Smooth muscle cell (in vitro differentiated cells): ENCODE measurements around the gene DCP1A. TPM values are rescaled to one million over a fixed set of nuclear protein-coding genes. Genes with fewer than 3 reads are reported as not detected.

Experiments used
- DNase-seq: peaks from one replicate; lab custom pipeline; 2025; ENCODE audit not compliant: unreplicated experiment; lab: John Stamatoyannopoulos, UW
- H2AFZ ChIP-seq: fragments of 200-600 bp; sonication (generic); 2 replicates; pipeline ENCODE4 v1.6.0; 2016; ENCODE audit warnings: antibody characterized with exemption, low read depth, mild to moderate bottlenecking
- H3F3A ChIP-seq: fragments of 200-600 bp; sonication (generic); 2 replicates; pipeline ENCODE4 v1.6.0; 2017; ENCODE audit warnings: antibody characterized with exemption, low read depth
- H3K27ac ChIP-seq: fragments of 200-600 bp; sonication (generic); 2 replicates; pipeline ENCODE4 v1.5.1; 2016; ENCODE audit warnings: low read depth, mild to moderate bottlenecking
- H3K27me3 ChIP-seq: fragments of 200-600 bp; sonication (generic); 2 replicates; pipeline ENCODE4 v1.6.1; 2016; ENCODE audit warnings: low read depth, mild to moderate bottlenecking
- H3K36me3 ChIP-seq: fragments of 200-600 bp; sonication (generic); 2 replicates; pipeline ENCODE4 v1.5.1; 2016; ENCODE audit warnings: low read depth
- H3K4me1 ChIP-seq: fragments of 200-600 bp; sonication (generic); 2 replicates; pipeline ENCODE4 v1.5.1; 2016; ENCODE audit warnings: low read depth
- H3K4me2 ChIP-seq: fragments of 200-600 bp; sonication (generic); 2 replicates; pipeline ENCODE4 v1.6.0; 2016; ENCODE audit warnings: mild to moderate bottlenecking
- H3K4me3 ChIP-seq: fragments of 200-600 bp; sonication (generic); 2 replicates; pipeline ENCODE4 v1.5.1; 2016; ENCODE audit warnings: mild to moderate bottlenecking
- H3K79me2 ChIP-seq: fragments of 200-600 bp; sonication (generic); 2 replicates; pipeline ENCODE4 v1.6.0; 2016; ENCODE audit warnings: low read depth, mild to moderate bottlenecking
- H3K9ac ChIP-seq: fragments of 200-600 bp; sonication (generic); 2 replicates; pipeline ENCODE4 v1.6.0; 2016; ENCODE audit warnings: low read depth
- H3K9me3 ChIP-seq: fragments of 200-600 bp; sonication (generic); replicated peaks from 2 replicates; pipeline ENCODE4 v1.5.1; 2016; ENCODE audit warnings: low read depth
- H4K20me1 ChIP-seq: fragments of 200-600 bp; sonication (generic); 2 replicates; pipeline ENCODE4 v1.6.0; 2016; ENCODE audit warnings: low read depth
- WGBS: methylation state at CpG from one replicate; pipeline ENCODE4 v1.1.7; 2016; ENCODE audit warnings: low lambda C conversion rate; 5-methylcytosine and 5-hydroxymethylcytosine counted together
- polyA plus RNA-seq: library from polyadenylated mRNA; unstranded; fragments of >200 nt; fragmentation: Nextera tagmentation; extraction: Ambion mirVana; gene quantifications from 2 replicates; pipeline ENCODE4 v1.2.1, GENCODE V29; 2016
- total RNA-seq: library from RNA; depleted of rRNA; stranded (reverse); fragments of >200 nt; gene quantifications from 2 replicates; pipeline ENCODE4 v1.2.3, GENCODE V29; 2014
- TF ChIP-seq, protein P1 (sequence below): fragments of 200-600 bp; sonication (generic); IDR thresholded peaks from 2 replicates; pipeline ENCODE4 v1.5.1; 2017; ENCODE audit warnings: borderline replicate concordance, mild to moderate bottlenecking, antibody characterized with exemption; ENCODE audit not compliant: insufficient read depth, poor library complexity, severe bottlenecking

The DCP1A gene
- total and polyA plus RNA-seq, 2 experiments from 2014 or later = 24.7 to 43.5 TPM

DNA sequence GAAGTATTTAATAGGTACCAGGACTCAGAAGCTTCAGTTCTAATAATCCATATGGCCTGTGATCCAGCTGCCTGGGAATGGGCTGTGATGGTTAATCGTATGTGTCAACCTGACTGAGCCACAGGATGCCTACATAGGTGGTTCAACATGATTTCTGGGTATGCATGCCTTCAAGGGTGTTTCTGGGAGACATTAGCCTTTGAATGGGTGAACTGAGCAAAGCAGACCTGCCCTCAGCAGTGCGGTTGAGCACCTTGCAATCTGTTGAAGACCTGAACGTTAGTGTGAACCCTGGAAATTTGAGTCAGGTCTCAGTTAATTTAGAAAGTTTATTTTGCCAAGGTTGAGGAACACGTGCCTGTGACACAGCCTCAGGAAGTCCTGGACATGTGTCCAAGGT is 68.7 kb downstream of the DCP1A start:
- Histone ChIP-seq H3K4me1 (no peaks in the 10 kb centered on the region), H3K79me2 (no peaks in the 10 kb centered on the region), H3K9ac (no peak overlapping the region), H3K4me3 (no peak overlapping the region), H3K9me3 (no peaks in the 10 kb centered on the region), H4K20me1 (no peaks in the 10 kb centered on the region), H3F3A (no peaks in the 10 kb centered on the region), H3K4me2 (no peak overlapping the region), H3K36me3 (no peaks in the 10 kb centered on the region), H2AFZ (no peak overlapping the region), H3K27ac (no peak overlapping the region), H3K27me3 (no peaks in the 10 kb centered on the region)
- 89% methylated on average over 4 of the region's 4 CpGs for WGBS
- no peak for DNase-seq
- TF ChIP-seq, protein P1, sequence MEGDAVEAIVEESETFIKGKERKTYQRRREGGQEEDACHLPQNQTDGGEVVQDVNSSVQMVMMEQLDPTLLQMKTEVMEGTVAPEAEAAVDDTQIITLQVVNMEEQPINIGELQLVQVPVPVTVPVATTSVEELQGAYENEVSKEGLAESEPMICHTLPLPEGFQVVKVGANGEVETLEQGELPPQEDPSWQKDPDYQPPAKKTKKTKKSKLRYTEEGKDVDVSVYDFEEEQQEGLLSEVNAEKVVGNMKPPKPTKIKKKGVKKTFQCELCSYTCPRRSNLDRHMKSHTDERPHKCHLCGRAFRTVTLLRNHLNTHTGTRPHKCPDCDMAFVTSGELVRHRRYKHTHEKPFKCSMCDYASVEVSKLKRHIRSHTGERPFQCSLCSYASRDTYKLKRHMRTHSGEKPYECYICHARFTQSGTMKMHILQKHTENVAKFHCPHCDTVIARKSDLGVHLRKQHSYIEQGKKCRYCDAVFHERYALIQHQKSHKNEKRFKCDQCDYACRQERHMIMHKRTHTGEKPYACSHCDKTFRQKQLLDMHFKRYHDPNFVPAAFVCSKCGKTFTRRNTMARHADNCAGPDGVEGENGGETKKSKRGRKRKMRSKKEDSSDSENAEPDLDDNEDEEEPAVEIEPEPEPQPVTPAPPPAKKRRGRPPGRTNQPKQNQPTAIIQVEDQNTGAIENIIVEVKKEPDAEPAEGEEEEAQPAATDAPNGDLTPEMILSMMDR = no peak

DNA sequence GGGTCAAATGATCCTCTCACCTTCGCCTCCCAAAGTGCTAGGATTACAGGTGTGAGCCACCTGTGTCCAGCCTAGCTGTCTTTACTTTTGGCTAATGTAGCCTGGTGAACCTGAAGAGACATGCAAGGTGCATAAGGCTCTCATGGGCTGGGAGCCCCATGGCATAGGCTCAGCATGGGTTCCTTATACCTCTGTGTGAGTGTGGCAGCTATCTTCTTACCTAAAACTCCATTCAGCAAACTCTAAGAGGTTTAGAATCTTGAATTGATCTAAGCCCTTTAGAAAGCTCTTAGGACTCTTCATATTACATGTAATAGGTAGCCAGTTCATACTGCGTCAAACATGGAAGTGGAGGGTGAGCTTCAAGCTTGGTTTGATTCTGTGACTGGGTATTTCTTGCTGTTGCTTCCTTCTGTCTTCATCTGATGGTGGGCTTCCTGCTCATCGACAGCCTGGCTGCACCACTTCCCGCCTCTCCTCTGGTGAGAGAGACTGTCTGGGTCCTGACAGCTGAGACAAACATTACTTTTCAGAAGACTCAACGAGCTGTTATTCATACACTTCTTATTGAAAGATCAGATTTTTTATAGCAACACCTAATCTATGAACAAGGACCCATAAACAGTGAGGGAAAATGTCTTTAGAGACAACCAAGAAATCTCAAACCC is 72.3 kb downstream of the DCP1A start:
- Histone ChIP-seq H3K27ac (no peak overlapping the region), H3K36me3 (no peaks in the 10 kb centered on the region), H3K4me3 (no peak overlapping the region), H3F3A (peaks cover 10% of the 10 kb centered on the region), H3K27me3 (no peaks in the 10 kb centered on the region), H2AFZ (no peak overlapping the region), H4K20me1 (no peaks in the 10 kb centered on the region), H3K9me3 (no peaks in the 10 kb centered on the region), H3K9ac (no peak overlapping the region), H3K4me1 (peaks cover 9% of the 10 kb centered on the region), H3K79me2 (no peaks in the 10 kb centered on the region), H3K4me2 (no peak overlapping the region)
- DNase-seq = no peak
- TF ChIP-seq, protein P1 = no peak
- 61% methylated on average over 5 of the region's 5 CpGs for WGBS

DNA sequence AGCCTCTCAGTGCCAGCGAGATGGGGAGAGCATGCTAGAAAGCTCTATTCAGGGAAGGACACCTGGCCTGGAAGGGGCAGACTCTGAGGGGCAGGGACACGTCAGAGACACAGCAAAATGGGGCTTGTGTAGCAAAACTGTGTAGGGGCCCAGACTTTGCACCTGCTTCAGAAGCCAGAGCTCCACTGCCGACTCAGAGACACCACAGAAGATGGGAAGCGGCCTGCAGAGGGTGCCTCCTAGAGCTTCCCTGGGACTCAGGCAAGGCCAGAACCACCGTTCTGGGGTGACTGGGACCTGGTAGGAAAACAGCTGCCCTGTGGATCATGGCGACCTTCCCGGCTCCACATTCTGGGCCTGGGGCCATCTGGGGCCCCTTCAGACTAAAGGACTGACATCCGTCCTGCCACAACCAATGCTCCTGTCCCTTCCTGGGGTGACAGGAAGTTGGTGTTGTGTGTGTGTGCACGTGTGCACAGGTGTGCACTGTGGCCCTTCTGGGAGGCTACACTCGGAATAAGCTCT is 74.1 kb downstream of the DCP1A start:
- H3K79me2 ChIP-seq = no peaks in the 10 kb centered on the region
- H3K36me3 ChIP-seq = no peaks in the 10 kb centered on the region
- DNase-seq = no peak
- WGBS = 92% methylated on average over 10 of the region's 10 CpGs
- no peak overlapping the region for H3K9ac ChIP-seq
- TF ChIP-seq, protein P1 = no peak
- H3K4me3 ChIP-seq = no peak overlapping the region
- H3K4me1 ChIP-seq = peaks cover 15% of the 10 kb centered on the region
- no peaks in the 10 kb centered on the region for H3K27me3 ChIP-seq
- no peak overlapping the region for H3K27ac ChIP-seq
- peaks cover 10% of the 10 kb centered on the region for H3F3A ChIP-seq
- H3K9me3 ChIP-seq = no peaks in the 10 kb centered on the region
- no peak overlapping the region for H3K4me2 ChIP-seq
- no peak overlapping the region for H2AFZ ChIP-seq
- no peaks in the 10 kb centered on the region for H4K20me1 ChIP-seq
